Prostate gland (tissue), 2 donors: Measurements from ENCODE around the gene PLA2G5. TPM values are rescaled to one million over a fixed set of nuclear protein-coding genes. Genes with fewer than 3 reads are reported as not detected.
"Not testable (repeated sequence)": the region's sequence is repeated elsewhere in the genome, so short reads cannot be mapped to it uniquely, and the experiment has no call there.

Experiments used
- DNase-seq: peaks from one replicate; pipeline ENCODE4 v3.0.0-alpha.2; 2019; ENCODE audit warnings: low spot score
- H3K27ac ChIP-seq, 2 donors: fragments of 200-600 bp; sonication (generic); 2 replicates each; pipeline ENCODE4 v1.5.1; 2017 to 2019
- H3K27me3 ChIP-seq: fragments of 200-600 bp; sonication (generic); replicated peaks from 2 replicates; pipeline ENCODE4 v1.5.1; 2019; ENCODE audit not compliant: insufficient read depth
- H3K36me3 ChIP-seq, 2 donors: fragments of 200-600 bp; sonication (generic); 1 replicate in 1 of 2; 2 replicates in 1 of 2; pipeline versions ENCODE4 v1.5.1 to v1.8.1; 2017 to 2019
- H3K4me1 ChIP-seq: fragments of 200-600 bp; sonication (generic); replicated peaks from 2 replicates; pipeline ENCODE4 v1.5.1; 2019
- H3K4me3 ChIP-seq, 2 donors: fragments of 200-600 bp; sonication (generic); 2 replicates each; pipeline ENCODE4 v1.5.1; 2017 to 2019
- H3K9me3 ChIP-seq: fragments of 200-600 bp; sonication (generic); 2 replicates; pipeline ENCODE4 v1.5.1; 2017
- POLR2A ChIP-seq: fragments of 450-650 bp; IDR thresholded peaks from one replicate; pipeline ENCODE4 v1.6.1; 2016; ENCODE audit warnings: antibody characterized with exemption, mild to moderate bottlenecking
- POLR2AphosphoS5 ChIP-seq: sonication (generic); formaldehyde crosslinking; IDR thresholded peaks from one replicate; pipeline ENCODE4 v1.6.1; 2017; ENCODE audit warnings: antibody characterized with exemption
- whole genome bisulfite sequencing: methylation state at CpG from one replicate; pipeline ENCODE4 v1.1.5; 2018; 5-methylcytosine and 5-hydroxymethylcytosine counted together
- intact Hi-C: fragments of 100-400 bp; cut with DNase I; formaldehyde crosslinking; loops from one replicate; pipeline ENCODE4 v1.14.2; 2022
- total RNA-seq, 2 donors: library from RNA; depleted of rRNA; stranded (reverse); fragments of >200 nt; gene quantifications; one replicate each; pipeline ENCODE4 v1.1.0, GENCODE V29; 2016
- TF ChIP-seq, protein P1 (sequence below), 4 experiments: fragments of 200-600 bp in 2 of 4; fragments of 450-650 bp in 2 of 4; sonication (generic) in 2 of 4; IDR thresholded peaks; 1 replicate in 3 of 4; 2 replicates in 1 of 4; pipeline ENCODE4 v1.5.1; 2016 to 2019; ENCODE audit warnings: antibody characterized with exemption in 4 of 4, mild to moderate bottlenecking in 2 of 4, moderate library complexity in 2 of 4

PLA2G5 gene
- total RNA-seq, 2 donors from 2014 or later = 8.7 to 23.2 TPM

DNA sequence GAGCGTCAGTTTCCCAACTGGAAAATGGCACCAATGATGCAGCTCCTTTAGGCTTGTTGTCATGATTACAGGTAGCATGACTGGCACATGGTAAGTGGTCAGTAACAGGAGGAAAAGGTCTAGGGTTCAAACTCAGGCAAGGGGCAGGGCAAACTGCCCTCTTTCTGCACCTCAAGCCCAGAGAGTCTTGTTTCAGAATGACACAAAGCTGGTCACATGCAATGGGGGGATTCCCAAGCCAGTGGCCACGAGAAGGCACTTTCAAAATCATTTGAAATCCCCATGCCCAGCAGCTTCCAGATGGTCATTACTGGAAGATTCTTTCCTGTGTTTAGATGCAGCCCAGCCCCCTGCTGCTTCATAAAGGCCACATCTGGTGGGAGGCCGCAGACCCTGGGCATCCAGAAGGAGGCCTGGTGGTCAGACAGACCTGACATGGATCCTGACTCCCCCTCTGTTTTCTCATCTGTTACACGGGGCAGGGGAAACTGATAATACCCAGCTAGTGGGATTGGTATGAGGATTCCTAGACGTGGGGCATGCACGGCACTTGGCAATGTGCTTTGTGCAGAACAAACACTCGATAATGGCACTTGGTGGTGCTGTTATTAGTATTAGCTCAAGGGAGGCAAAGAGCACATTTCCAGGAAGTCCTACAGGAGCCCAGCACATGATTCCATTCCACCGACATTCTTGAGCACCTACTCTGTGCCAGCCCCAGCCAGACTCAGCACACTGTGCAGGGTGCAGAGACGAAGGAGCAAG, 56.2 kb downstream of the PLA2G5 start:
- 77% methylated on average over 9 of the region's 9 CpGs for WGBS
- no peak overlapping the region for H3K4me3 ChIP-seq
- no peaks in the 10 kb centered on the region for H3K4me1 ChIP-seq
- intact Hi-C loops = no loop called here
- H3K27ac ChIP-seq = no peak overlapping the region
- no peaks in the 10 kb centered on the region for H3K36me3 ChIP-seq
- no peaks in the 10 kb centered on the region for H3K9me3 ChIP-seq
- TF ChIP-seq POLR2AphosphoS5 (no peak), POLR2A (no peak)
- TF ChIP-seq, protein P1, sequence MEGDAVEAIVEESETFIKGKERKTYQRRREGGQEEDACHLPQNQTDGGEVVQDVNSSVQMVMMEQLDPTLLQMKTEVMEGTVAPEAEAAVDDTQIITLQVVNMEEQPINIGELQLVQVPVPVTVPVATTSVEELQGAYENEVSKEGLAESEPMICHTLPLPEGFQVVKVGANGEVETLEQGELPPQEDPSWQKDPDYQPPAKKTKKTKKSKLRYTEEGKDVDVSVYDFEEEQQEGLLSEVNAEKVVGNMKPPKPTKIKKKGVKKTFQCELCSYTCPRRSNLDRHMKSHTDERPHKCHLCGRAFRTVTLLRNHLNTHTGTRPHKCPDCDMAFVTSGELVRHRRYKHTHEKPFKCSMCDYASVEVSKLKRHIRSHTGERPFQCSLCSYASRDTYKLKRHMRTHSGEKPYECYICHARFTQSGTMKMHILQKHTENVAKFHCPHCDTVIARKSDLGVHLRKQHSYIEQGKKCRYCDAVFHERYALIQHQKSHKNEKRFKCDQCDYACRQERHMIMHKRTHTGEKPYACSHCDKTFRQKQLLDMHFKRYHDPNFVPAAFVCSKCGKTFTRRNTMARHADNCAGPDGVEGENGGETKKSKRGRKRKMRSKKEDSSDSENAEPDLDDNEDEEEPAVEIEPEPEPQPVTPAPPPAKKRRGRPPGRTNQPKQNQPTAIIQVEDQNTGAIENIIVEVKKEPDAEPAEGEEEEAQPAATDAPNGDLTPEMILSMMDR (IDR thresholded peaks at IDR 0.05) = no peak
- no peaks in the 10 kb centered on the region for H3K27me3 ChIP-seq
- no peak for DNase-seq

DNA sequence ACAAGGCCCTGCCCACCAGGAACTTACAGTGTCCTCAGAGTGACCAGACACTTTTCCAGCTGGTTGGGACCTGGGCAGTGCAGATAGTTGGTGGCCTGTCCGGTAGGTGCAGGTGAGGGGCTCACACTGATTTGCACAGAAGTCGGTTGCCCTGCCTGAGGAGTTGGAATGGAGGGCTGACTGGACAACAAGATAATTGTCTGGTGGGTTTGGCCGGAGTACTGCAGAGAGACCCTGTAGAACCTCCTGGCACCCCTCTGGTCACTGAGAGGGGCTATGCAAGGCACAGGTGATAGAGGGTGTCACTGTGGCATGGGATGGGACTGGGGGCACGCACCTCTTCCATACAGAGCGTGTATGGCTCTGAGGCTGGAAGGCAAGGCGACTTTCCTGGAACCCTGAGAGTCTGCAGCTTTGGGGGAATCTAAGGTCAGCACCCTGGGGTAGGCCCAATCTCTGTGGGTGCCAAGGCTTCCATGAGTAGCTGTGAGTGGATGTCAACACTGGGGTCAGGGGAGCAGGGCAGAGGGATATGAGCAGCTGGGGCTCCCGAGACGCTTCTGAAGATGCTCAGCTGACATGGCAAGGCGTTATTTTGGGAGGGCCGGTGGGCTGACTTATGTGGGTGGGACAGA, 56.9 kb downstream of the PLA2G5 start:
- 91% methylated on average over 10 of the region's 10 CpGs for WGBS
- H3K9me3 ChIP-seq = no peaks in the 10 kb centered on the region
- TF ChIP-seq POLR2AphosphoS5 (no peak), POLR2A (no peak)
- TF ChIP-seq, protein P1 (IDR thresholded peaks at IDR 0.05) = no peak
- no peak overlapping the region for H3K4me3 ChIP-seq
- H3K36me3 ChIP-seq = no peaks in the 10 kb centered on the region
- no peaks in the 10 kb centered on the region for H3K4me1 ChIP-seq
- no peak for DNase-seq
- H3K27ac ChIP-seq = no peak overlapping the region
- intact Hi-C loops = no loop called here
- no peaks in the 10 kb centered on the region for H3K27me3 ChIP-seq

DNA sequence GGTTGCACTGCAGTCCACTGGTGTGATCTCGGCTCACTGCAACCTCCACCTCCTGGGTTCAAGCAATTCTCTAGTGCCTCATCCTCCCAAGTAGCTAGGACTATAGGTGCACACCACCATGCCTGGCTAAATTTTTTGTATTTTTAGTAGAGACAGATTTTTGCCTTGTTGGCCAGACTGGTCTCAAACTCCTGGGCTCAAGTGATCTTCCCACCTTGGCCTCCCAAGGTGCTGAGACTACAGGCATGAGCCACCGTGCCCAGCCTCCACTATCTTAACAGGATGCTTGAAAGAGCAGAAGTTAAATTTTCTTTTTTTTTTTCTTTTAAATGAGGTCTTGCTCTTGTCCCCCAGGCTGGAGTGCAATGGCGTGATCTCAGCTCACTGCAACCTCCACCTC, 60.5 kb downstream of the PLA2G5 start:
- H3K36me3 ChIP-seq, H3K4me1 ChIP-seq, intact Hi-C loops, H3K9me3 ChIP-seq, H3K4me3 ChIP-seq, DNase-seq, H3K27ac ChIP-seq, H3K27me3 ChIP-seq: not testable (repeated sequence)
- 99% methylated on average over 3 of the region's 3 CpGs for WGBS

DNA sequence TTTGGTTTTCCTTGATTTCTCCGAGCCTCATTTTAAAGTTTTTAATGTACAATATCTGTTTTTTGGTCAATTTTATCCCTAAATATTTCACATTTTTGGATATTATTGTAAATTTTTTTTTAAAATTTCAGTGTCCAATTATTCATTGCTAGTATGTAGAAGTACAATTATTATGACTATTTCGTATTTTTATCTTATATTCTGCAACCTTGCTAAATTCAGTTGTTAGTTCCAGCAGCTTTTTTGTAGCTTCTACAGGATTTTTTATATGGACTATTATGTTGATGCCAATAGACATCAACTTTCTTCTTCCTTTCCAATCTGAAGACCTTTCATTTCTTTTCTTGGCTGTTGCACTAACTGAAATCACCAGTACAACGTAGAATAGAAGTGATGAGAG, 65.0 kb downstream of the PLA2G5 start:
- H3K9me3 ChIP-seq = no peaks in the 10 kb centered on the region
- H3K4me3 ChIP-seq = no peak overlapping the region
- no peak for TF ChIP-seq POLR2AphosphoS5
- TF ChIP-seq POLR2A = no peak
- TF ChIP-seq, protein P1 (IDR thresholded peaks at IDR 0.05) = no peak
- intact Hi-C loops = no loop called here
- WGBS = 93% methylated on average over 3 of the region's 3 CpGs
- H3K27ac ChIP-seq = no peak overlapping the region
- DNase-seq = no peak
- no peaks in the 10 kb centered on the region for H3K36me3 ChIP-seq
- no peaks in the 10 kb centered on the region for H3K27me3 ChIP-seq
- H3K4me1 ChIP-seq = peaks cover 5% of the 10 kb centered on the region

DNA sequence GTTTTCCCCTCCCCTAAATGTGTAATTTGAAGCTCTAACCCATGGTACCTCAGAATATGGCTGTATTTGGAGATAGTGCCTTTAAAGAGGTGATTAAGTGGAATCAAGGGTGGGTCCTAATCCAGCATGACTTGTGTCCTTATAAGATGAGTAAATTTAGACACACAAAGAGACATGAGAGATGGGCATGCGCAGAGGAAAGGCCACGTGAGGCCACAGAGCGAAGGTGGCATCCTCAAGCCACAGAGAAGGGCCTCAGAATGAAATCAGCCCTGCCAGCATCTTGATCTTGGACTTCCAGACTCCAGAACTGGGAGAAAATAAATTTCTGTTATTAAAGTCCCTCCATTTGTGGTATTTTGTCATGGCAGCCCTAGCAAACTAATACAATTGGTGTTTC, 66.3 kb downstream of the PLA2G5 start:
- TF ChIP-seq, protein P1 (IDR thresholded peaks at IDR 0.05) = no peak
- TF ChIP-seq POLR2A = no peak
- TF ChIP-seq POLR2AphosphoS5 = no peak
- no peaks in the 10 kb centered on the region for H3K27me3 ChIP-seq
- 94% methylated on average over 3 of the region's 3 CpGs for WGBS
- no peaks in the 10 kb centered on the region for H3K9me3 ChIP-seq
- intact Hi-C loops = no loop called here
- no peak for DNase-seq
- no peak overlapping the region for H3K27ac ChIP-seq
- no peaks in the 10 kb centered on the region for H3K36me3 ChIP-seq
- no peak overlapping the region for H3K4me3 ChIP-seq
- H3K4me1 ChIP-seq = peaks cover 6% of the 10 kb centered on the region
